HG03378 (cell line): ENCODE data around the gene TBC1D5.

Experiments used
- ATAC-seq: cut with Tn5 transposase; IDR thresholded peaks from one replicate; pipeline ENCODE4 v1.9.1; 2021; ENCODE audit warnings: mild to moderate bottlenecking, moderate library complexity; ENCODE audit not compliant: unreplicated experiment

Gene TBC1D5

DNA sequence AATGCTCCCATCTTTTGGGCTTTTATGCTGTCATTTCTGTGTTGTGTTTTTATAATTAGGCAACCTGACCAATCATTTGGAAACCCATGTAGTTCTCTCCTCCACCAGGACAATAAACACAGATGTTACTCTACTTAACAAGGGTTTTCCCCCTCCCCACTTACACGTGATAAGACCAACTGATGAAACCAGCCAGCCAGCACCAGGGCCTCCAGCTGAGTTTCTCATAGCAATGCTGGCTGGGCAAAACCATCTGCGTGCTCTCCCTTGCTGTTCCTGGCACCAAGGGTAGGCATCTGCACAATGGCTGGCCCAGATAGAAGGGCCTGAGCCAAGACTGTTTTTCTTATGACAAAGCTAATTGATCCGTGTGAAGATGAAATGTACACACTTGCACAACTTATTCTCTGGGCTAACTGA is 547.2 kb downstream of the TBC1D5 start:
- ATAC-seq: peak; percentile 93

DNA sequence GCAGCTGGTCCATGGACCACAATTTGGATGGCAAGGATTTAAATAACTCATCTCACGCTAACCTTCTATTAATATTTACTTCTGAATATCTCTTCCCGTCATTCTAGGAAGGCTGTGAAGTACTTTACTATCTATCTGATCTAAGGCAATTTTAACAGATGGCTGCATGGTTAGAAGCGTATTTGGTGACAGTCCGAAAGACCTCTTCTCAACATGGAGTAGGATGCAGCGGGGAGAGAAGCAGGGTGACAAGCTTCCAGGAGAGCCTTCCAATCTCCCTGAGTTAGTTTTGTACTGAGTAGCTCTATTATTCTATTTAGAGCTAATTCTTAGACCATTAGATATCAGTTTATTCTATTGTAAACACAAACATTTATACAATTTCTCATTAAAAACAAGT is 548.3 kb downstream of the TBC1D5 start:
- no peak for ATAC-seq

DNA sequence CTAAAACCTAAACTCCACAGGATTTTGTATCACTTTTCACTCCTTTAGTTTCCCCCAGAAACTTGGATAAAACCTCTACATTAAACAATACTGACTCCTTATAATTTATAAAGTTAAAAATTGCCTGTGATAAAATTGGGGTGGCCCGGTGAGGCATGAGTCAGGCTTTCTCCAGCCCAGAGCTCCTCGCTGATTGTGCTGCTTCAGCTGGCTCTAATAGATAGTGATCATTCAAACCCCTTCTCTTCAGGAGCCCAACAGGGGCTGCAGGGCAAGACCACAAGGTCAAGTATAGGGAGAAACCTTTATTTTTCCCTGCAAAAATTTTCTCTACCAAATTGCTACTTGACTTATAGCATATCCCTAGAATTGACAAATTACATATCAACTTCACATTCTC is 549.4 kb downstream of the TBC1D5 start:
- no peak for ATAC-seq

DNA sequence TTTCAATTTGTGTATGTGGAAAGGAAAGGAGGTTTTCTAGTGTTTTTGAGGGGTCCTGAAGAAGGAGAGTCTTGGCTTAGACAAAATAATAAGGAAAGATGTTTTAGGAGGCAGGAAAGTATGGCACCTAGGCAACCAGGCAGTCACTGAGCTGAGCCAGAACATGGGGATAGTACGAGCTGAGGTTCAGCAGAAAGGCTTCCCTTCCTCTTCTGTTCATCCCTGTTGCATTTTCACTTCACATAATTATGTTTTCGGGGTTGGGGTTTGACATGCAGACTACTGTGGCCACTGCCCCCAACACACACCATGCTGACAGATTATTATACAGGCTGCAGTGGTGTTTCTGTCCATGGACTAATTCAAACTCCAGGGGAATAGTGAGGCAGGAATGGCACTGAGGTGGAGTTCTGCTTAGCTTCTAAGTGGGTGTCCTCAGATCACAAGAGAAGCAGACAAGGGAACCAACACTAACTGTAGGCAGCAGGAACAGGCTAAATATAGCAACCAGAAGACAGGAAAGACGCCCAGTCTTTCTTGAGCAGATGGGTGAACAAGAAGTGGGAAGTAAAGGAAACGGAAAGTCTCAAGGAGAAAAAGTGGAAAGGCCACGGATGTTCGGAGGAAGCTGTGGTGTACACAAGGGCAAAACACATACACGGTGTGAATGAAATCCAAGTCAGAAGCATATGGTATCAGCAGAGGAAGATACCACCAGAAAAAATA is 551.9 kb downstream of the TBC1D5 start:
- no peak for ATAC-seq

DNA sequence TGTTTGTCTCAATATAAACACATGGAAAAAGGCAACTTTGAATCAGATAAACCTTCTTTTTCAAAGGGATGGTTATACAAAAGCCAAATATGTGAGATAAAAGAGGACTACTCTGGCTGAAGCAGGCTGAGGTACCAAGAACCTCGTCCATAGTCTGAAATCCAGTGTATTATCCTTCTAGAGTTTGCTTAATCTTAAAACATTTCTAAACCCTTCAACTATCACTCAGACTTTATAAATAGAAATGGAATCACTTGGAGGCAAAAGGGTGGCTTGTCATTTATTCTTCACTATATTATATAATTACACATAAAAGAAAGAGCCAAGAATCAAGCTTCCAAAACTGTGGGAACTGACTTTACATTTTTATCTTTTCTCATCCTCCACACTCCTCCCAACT is 554.1 kb downstream of the TBC1D5 start:
- ATAC-seq: no peak

DNA sequence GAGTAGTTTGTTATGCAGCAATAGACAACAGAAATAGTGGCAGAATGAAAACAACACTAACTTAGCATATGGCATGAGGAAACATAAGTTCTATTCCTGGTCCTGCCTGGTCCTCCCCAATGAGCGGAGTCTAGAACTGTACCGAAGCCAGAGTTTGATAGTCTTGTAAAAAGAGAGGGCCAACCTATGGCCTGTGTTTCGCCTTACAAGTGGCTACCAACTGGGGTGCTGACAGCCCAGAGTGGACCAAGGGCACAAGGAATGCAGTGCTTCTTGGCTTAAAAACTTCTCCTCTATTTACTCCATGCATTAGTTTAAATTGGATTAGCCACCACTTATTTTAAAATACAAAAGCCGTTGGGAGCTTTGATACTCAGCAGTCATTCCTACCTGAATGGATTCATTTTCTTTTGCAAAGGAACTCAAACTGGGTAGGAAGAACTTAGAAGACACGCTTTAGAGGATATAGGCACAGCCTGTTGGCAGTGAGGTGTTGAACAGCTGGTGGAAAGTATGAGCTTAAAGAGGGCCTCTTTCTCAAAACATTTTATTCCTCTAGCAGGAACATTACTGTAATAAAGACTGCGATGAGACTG is 554.7 kb downstream of the TBC1D5 start:
- ATAC-seq: no peak

DNA sequence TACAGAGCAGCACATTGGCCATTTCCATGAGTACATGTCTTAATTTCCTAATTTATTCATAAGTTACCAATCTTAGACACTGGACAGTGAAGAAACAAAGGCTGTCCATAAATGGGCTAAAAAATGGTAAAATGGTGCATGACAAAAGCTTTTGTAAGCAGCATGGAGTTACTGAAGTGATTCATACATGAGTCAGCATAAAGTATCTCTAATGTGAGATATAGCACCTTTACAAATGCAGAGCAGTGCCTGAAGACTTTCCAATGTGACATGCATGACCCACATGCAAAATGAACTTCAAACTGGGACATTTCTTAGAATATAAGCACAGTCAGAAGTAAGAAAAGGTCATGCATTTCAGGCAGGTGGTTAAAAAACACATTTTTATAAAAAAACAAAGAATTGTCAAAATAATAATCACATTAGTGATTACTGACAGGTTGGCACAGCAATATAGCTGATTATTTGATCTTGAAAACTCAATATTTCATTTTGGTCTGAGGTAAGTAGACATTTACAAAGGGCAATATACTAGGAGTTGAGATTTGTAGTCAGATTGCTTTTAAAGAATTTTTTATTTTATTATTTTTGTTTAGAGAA is 558.4 kb downstream of the TBC1D5 start:
- ATAC-seq: no peak

DNA sequence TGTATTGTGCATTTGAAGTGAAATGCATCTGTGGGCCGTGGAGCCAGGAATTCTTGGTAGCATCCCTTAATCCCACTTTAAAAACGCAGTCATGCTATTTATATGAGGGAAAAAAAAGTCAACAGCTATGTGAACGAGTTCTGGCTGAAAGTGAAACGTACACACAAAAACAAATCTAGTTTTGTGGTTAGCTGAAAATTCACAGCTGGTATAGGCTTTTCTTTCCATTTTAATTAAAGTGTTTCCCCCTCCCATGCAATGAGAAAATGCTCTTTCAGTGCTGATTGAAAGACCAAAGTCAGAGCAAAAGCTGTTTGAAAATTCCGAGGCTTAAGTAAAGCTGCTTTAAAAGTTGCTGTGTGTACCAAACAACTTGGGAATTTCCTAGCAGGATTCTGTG is 560.3 kb downstream of the TBC1D5 start:
- peak; percentile 61 for ATAC-seq

DNA sequence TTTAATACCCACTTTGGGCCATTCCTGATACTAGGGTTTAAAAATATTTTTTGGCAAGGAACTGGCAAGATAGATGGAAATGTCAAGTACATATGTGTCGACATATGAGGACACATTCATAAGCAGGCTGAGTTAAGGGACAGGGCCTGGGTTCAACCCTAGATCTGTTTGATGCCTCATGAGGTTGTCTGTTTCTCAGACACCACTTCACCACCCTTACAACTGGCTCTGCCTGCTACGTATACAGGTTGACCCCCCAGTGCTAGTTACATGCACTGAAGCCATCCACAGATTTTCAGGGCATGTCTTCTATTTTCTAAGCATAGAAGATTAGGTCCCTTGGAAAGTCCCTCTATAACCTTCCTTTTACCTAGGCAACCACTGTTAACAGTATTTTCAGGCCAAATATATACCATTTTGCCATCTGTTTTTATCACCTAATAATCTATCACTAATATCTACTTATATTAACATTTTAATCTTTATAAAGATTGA is 561.0 kb downstream of the TBC1D5 start:
- ATAC-seq: no peak

DNA sequence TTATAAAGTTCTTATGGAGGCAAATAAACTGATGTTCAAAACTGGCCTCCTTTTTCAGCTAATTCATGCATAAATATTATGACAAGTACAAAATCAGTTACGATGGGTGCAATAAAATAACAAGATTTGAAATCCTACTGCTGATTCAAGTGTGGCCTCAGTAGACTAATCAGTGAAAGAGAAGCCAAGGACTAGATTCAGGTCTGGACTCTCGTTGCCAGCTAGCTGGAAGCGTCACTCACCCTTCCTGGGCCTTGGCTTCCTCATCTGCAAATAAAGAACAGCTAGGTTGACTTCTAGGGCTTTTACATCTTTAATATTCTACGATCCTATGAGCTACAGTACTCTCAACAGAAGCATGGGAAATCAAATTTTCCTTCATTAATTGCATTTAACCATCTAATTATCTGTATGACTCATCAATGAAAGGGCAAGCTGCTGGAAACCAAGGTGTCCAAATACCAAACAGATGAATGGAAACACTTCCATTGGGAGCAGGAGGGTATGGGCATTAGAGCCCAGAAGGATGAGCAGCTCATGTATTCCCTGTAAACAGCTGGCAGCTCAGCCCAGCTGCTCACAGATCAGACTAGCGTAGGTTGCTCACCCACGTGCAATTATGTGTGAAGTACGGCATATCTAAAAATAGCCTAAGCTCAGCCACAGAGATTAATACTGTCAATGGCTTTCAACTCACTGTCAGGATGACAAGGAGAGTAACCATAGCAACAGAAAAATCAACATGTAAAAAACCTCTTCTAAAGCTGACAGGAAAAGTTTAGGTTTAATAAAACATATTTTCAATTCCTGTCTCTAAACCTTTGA is 562.8 kb downstream of the TBC1D5 start:
- peak; percentile 49 for ATAC-seq

DNA sequence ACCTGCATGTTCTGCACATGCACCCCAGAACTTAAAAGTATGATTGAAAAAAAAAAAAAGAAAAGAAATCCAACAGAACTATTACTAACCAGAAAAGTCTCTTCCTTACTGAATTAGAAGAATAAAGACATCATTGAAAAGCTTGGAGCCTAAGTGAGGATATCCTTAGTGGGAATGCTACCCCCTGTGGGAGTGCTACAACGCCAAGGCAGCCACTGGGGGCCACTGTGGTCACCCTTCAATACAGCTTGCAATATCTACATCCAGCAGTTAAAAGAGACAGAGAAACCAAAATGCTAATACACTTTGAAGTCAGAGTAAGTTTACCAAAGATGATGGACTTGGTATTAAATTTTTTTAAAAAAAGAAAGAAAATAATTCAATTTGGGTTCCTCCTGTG is 565.7 kb downstream of the TBC1D5 start:
- ATAC-seq: no peak

DNA sequence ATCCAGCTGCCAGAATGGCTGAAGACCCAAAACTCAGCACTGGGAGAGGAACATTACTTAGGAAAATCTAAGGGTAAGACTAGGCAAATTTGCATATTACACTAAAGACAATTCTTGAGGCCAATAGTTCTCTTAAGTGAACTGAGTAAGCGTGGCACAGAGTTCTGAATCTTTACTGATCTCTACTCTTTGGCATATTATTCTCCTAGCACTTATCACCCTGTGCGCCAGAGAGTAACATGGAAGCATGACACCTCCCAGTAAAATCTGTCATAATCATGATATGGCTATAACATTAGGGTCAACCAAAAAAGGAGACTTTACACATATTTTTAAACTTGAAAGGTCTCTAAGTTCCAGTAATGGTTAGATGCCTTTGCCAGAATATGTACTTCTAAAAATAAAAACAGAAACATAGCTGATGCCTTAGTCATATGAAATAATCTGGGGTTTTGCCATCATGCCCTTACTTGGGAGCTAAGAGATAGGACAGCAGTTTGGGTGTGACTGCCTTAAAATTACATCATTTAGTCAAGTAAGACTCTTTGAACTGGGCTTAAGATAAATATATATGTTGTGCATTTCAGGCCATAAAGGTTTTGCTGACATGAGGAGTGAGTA is 567.1 kb downstream of the TBC1D5 start:
- no peak for ATAC-seq

DNA sequence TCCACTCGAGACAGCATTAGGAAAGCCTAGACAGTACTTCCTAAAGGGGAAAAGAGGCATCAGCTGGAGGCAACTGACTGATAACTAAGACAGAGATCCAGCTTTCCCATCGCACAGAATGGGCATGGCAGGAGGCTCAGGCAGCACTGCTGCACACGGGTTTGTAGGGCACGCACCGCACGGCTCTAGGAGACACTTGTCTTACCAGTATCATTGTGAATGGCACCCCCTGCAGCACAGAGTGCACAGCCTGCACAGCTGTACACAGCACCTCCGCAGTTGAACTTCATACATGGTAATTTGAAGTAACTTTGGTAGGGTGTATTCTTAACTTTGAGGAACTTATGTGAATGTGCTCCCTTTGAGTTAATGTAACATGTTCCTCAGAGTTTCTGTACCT is 576.1 kb downstream of the TBC1D5 start:
- no peak for ATAC-seq

DNA sequence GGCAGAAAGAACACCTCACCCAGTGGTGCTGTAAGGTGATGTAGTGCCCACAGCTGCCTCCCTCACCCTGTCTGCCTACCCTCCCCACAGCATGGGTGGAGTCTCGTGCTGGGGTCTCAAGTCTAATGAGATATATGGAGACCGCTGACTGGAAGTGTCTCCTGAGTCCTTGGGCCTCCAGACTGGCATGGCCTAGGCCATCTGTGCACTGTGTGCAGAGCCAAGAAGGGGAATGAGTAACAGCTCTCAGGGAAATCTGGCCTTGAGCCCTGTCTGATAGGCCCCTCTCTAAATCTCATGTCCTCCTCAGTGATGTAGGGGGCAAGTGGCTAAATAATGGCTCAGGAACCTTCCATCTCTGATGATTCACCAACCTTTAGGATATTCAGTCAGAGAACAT is 580.3 kb downstream of the TBC1D5 start:
- ATAC-seq: no peak

DNA sequence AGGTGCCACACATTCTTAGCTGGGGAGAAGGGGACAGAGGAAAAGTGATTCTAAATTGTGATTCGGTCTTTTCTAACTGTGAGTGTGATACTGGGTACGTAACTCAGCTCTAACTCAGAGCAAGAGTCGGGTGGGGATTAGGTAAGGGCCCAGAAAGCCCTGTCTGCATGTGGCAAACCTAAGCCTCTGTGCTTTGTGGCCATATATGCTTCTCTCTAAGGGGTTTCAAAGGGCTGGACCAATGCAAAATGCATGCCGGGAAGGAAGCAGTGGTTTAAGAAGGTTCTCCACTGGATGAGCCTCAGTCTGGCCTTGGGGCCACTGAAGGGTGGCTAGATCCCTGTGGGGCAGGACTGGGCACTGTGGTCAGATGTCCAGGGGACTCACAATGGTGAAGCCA is 581.8 kb downstream of the TBC1D5 start:
- ATAC-seq: no peak

DNA sequence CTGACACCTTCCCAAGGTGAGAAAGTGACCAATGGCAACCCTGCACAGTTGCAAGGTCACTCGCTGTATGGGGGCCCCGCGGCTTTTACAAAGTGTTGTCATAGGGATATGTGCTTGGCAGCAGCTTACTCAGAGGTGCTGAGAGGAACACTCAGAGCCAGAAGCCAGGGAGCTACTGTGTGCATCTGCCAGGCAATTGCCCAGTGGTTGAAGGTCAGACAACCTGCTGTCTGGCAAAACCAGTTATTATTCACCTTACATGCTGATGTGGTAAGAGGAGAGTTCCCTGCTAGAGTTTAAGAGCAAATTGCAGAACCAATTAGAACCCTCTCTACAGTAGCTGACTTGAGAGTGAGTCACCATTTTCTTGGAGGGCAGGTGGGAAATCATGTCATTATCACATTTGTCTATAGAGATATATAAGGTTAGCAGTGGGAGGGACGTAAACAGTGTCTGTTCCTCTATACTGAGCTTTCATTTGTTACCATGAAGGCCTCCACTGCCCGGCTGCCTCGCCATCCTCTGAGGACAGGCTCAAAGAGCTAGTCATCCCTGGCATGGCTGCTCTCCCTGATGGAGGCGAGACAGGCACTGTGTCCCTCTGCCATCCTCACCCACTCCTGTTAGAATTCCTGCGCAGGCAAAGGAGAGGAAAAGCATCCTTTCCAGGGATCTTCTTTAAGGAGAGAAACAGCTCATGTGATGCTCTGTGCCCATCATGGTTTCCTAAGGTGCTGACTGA is 583.3 kb downstream of the TBC1D5 start:
- ATAC-seq: no peak

DNA sequence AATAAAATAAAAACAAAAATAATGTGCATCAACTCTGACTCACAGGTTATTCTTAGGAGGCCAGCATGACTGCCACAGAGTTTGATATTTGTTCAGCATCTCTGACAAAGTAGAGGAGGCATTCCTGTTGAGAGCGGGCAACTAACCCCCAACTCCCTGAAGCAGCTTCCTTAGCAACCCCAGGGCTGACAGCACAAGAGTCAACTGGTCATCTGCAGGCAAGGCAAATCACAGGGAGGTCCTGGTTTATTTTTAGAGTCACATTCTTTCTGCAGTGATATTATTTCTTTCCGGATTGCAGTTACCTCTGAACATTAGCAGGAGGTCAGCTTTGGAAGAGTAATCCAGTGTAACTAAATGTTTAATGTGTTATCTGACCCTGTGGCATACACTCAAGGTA is 584.7 kb downstream of the TBC1D5 start:
- ATAC-seq: no peak

DNA sequence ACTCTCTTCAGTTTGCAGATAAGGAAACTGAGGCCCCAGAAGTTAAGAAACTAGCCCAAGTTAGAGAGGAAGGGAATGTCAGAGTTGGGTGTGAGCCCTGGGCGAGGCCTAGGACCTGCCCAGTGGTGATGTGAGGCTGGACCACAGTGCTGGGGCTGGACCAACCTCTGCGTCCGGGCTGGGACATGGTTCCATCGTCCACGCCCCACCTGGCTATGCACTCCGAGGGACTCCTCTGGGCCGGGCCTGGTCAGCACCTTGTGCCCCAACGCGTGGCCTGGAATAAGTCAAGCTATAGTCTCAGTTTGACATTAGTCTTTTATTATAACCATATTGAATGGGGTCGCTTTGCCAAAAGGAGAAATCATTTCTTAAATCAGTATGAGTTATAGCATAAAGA is 585.6 kb downstream of the TBC1D5 start:
- ATAC-seq: no peak

DNA sequence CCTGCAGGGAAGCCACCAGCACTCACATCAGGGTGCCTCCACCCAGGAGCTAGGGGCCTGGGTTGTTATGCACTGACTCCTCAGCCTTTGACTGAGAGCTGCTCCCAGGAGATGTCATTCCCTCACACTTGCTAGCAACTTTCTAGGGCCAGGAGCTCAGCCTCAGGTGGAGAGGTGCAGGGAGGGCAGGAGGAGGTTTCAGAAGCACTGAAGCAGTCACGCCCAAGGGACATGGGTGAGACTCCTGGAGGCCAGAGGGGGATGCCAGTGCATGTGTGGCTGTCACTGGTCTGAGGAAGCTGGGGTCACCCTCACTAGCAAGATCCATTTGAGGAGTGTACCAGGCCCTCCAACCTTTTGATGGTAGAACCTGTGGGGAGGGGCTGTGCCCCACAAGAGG is 586.5 kb downstream of the TBC1D5 start:
- ATAC-seq: no peak

DNA sequence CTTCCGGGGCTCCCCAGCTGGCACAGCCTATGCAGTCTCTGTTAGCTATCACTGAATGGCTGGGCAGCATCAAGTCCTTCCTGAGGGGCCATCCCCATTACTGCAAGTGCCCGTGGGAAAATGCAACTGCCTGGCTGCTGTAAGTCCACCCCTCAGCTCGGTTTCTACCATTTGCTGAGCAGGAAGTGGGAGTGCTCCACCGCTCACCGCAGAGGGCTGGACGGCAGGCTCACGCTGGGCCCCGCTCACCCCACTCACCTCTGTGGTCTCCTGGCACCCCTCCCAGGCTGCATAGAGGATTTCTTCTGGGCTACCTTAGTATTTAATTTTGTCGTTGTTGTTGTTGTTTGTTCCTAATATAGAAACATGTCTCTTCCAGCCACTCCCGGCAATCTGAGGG is 587.5 kb downstream of the TBC1D5 start:
- ATAC-seq: no peak
